CD4-positive, alpha-beta T cell treated with Interleukin-15 for 4 hours (primary cell): ENCODE results near the gene VSIG10.
A peak's percentile ranks its signal among the peaks of the same experiment; 100 is the strongest.
"Not testable (repeated sequence)": the region's sequence is repeated elsewhere in the genome, so short reads cannot be mapped to it uniquely, and the experiment has no call there.

Experiments
- DNase-seq: peaks from one replicate; pipeline ENCODE4 v3.0.0-alpha.2; 2020; ENCODE audit warnings: low spot score

VSIG10 gene

GRCh38 chr12:118107694-118108093 is 3.9 kb upstream of the VSIG10 start:
- DNase-seq, result no peak

GRCh38 chr12:118107011-118107410 is 3.2 kb upstream of the VSIG10 start:
- no peak for DNase-seq

GRCh38 chr12:118103201-118103600 is 610 bp downstream of the VSIG10 start:
- DNase-seq, result no peak

- no peak for DNase-seq
These were observed 1.2 kb downstream of the VSIG10 start for GRCh38 chr12:118102609-118103008.

GRCh38 chr12:118102070-118102469 is 1.7 kb downstream of the VSIG10 start:
- DNase-seq, result no peak

- no peak for DNase-seq
These were observed 2.8 kb downstream of the VSIG10 start for GRCh38 chr12:118101051-118101450.

GRCh38 chr12:118098911-118099671 is 4.7 kb downstream of the VSIG10 start:
- no peak for DNase-seq

- no peak for DNase-seq
These were observed 5.4 kb downstream of the VSIG10 start for GRCh38 chr12:118098401-118098800.

GRCh38 chr12:118094039-118094438 is 9.8 kb downstream of the VSIG10 start:
- DNase-seq, result no peak

GRCh38 chr12:118089782-118090181 is 14.0 kb downstream of the VSIG10 start:
- no peak for DNase-seq

GRCh38 chr12:118082161-118082560 is 21.6 kb downstream of the VSIG10 start:
- DNase-seq, result no peak

GRCh38 chr12:118081521-118081920 is 22.3 kb downstream of the VSIG10 start:
- DNase-seq, result not testable (repeated sequence)

GRCh38 chr12:118073768-118074167 is 30.0 kb downstream of the VSIG10 start:
- no peak for DNase-seq

- no peak for DNase-seq
These were observed 33.2 kb downstream of the VSIG10 start for GRCh38 chr12:118070650-118071049.

- DNase-seq, result no peak
These were observed 35.4 kb downstream of the VSIG10 start for GRCh38 chr12:118068445-118068844.

- DNase-seq, result no peak
These were observed 38.4 kb downstream of the VSIG10 start for GRCh38 chr12:118065380-118065779.

GRCh38 chr12:118064608-118065007 is 39.2 kb downstream of the VSIG10 start:
- no peak for DNase-seq

GRCh38 chr12:118063576-118064391 is 40.0 kb downstream of the VSIG10 start:
- DNase-seq, result no peak

GRCh38 chr12:118061873-118062843 is 41.7 kb downstream of the VSIG10 start:
- no peak for DNase-seq

- DNase-seq, result peak; percentile 50
These were observed 42.6 kb downstream of the VSIG10 start, which contains the start of gene WSB2 for GRCh38 chr12:118061011-118061872. Gene WSB2 (minus strand): TSS chr12:118061179. CDS start chr12:118061048, 131 bp downstream.
